HEK293 (cell line): ENCODE data around the gene PPP1R14C.

Experiments used
- BCL11A ChIP-seq: fragments of 450-650 bp; formaldehyde crosslinking; IDR thresholded peaks from 2 replicates; pipeline ENCODE4 v1.5.1; 2016; ENCODE audit warnings: low read depth, missing biosample characterization, missing genetic modification characterization
- BCL11B ChIP-seq: fragments of 450-650 bp; formaldehyde crosslinking; IDR thresholded peaks from 2 replicates; pipeline ENCODE4 v1.5.1; 2016; ENCODE audit warnings: low read depth, missing biosample characterization, missing genetic modification characterization
- RBAK ChIP-seq: fragments of 450-650 bp; formaldehyde crosslinking; IDR thresholded peaks from 2 replicates; pipeline ENCODE4 v1.5.1; 2016; ENCODE audit warnings: missing biosample characterization, missing genetic modification characterization
- SCRT2 ChIP-seq: fragments of 450-650 bp; formaldehyde crosslinking; IDR thresholded peaks from 2 replicates; pipeline ENCODE4 v1.5.1; 2016; ENCODE audit warnings: missing biosample characterization, missing genetic modification characterization
- ZNF169 ChIP-seq: fragments of 450-650 bp; formaldehyde crosslinking; IDR thresholded peaks from 2 replicates; pipeline ENCODE4 v1.5.1; 2016; ENCODE audit warnings: missing biosample characterization, missing genetic modification characterization
- ZNF174 ChIP-seq: fragments of 450-650 bp; formaldehyde crosslinking; IDR thresholded peaks from 2 replicates; pipeline ENCODE4 v1.5.0; 2017; ENCODE audit warnings: missing biosample characterization, mild to moderate bottlenecking, missing genetic modification characterization
- ZNF518A ChIP-seq: fragments of 450-650 bp; formaldehyde crosslinking; conservative IDR thresholded peaks from 2 replicates; pipeline ENCODE4 v1.5.1; 2016; ENCODE audit warnings: low read depth, missing biosample characterization, missing genetic modification characterization
- ZNF76 ChIP-seq: fragments of 450-650 bp; formaldehyde crosslinking; IDR thresholded peaks from 2 replicates; pipeline ENCODE4; 2016; ENCODE audit warnings: low read depth, missing biosample characterization, missing genetic modification characterization, borderline replicate concordance
- TF ChIP-seq, protein P1 (sequence below): fragments of 450-650 bp; formaldehyde crosslinking; IDR thresholded peaks from 2 replicates; pipeline ENCODE4 v1.5.1; 2016; ENCODE audit warnings: missing biosample characterization, missing genetic modification characterization
- TF ChIP-seq, protein P2 (sequence below): fragments of 450-650 bp; formaldehyde crosslinking; IDR thresholded peaks from 2 replicates; pipeline ENCODE4 v1.5.1; 2016; ENCODE audit warnings: missing biosample characterization, missing genetic modification characterization

GRCh38 chr6:150273457-150274309, 130.8 kb downstream of the PPP1R14C start:
- TF ChIP-seq, protein P1, sequence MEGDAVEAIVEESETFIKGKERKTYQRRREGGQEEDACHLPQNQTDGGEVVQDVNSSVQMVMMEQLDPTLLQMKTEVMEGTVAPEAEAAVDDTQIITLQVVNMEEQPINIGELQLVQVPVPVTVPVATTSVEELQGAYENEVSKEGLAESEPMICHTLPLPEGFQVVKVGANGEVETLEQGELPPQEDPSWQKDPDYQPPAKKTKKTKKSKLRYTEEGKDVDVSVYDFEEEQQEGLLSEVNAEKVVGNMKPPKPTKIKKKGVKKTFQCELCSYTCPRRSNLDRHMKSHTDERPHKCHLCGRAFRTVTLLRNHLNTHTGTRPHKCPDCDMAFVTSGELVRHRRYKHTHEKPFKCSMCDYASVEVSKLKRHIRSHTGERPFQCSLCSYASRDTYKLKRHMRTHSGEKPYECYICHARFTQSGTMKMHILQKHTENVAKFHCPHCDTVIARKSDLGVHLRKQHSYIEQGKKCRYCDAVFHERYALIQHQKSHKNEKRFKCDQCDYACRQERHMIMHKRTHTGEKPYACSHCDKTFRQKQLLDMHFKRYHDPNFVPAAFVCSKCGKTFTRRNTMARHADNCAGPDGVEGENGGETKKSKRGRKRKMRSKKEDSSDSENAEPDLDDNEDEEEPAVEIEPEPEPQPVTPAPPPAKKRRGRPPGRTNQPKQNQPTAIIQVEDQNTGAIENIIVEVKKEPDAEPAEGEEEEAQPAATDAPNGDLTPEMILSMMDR, result no peak
- TF ChIP-seq, protein P2, sequence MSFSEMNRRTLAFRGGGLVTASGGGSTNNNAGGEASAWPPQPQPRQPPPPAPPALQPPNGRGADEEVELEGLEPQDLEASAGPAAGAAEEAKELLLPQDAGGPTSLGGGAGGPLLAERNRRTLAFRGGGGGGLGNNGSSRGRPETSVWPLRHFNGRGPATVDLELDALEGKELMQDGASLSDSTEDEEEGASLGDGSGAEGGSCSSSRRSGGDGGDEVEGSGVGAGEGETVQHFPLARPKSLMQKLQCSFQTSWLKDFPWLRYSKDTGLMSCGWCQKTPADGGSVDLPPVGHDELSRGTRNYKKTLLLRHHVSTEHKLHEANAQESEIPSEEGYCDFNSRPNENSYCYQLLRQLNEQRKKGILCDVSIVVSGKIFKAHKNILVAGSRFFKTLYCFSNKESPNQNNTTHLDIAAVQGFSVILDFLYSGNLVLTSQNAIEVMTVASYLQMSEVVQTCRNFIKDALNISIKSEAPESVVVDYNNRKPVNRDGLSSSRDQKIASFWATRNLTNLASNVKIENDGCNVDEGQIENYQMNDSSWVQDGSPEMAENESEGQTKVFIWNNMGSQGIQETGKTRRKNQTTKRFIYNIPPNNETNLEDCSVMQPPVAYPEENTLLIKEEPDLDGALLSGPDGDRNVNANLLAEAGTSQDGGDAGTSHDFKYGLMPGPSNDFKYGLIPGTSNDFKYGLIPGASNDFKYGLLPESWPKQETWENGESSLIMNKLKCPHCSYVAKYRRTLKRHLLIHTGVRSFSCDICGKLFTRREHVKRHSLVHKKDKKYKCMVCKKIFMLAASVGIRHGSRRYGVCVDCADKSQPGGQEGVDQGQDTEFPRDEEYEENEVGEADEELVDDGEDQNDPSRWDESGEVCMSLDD (tag by site-specific recombination), result no peak
- TF ChIP-seq RBAK (no peak), BCL11B (tag by site-specific recombination) (no peak), ZNF518A (tag by site-specific recombination) (no peak), ZNF76 (tag by site-specific recombination) (no peak), SCRT2 (tag by site-specific recombination) (no peak), ZNF169 (no peak), ZNF174 (no peak), BCL11A (tag by site-specific recombination) (no peak)
